ENCODE results near the gene MPG. TPM values are rescaled to one million over a fixed set of nuclear protein-coding genes. Genes with fewer than 3 reads are reported as not detected.
A peak's percentile ranks its signal among the peaks of the same experiment; 100 is the strongest.

Gene MPG
- polyA plus RNA-seq, 1 experiment = 117 TPM

- ChIA-PET CTCF (interaction anchor here (1.5 to 5.9 kb wide), 6 partner anchors 8 to 257 kb away, joined by 3 to 67 read pairs (median 47); no protein-coding TSS in a partner anchor), POLR2A (no interaction called here)
- no peak for DNase-seq (ENCODE audit: low read depth)
- Histone ChIP-seq H3K27me3 (ENCODE audit: control insufficient read depth, insufficient read depth, low read length) (no peaks in the 10 kb centered on the region), H3K4me3 (ENCODE audit: low read depth, low read length) (no peak overlapping the region), H3K36me3 (ENCODE audit: control insufficient read depth, insufficient read depth, low read length) (peaks cover 23% of the 10 kb centered on the region)
- TF ChIP-seq CTCF (IDR thresholded peaks at IDR 0.05; ENCODE audit: insufficient read depth, low read depth, low read length) = no peak
These were observed 27.5 kb downstream of the MPG start for GRCh38 chr16:105521-105920.

- Histone ChIP-seq H3K27me3 (ENCODE audit: control insufficient read depth, insufficient read depth, low read length) (no peaks in the 10 kb centered on the region), H3K36me3 (ENCODE audit: control insufficient read depth, insufficient read depth, low read length) (peaks cover 21% of the 10 kb centered on the region), H3K4me3 (ENCODE audit: low read depth, low read length) (no peak overlapping the region)
- ChIA-PET POLR2A (no interaction called here), CTCF (interaction anchor here (0.7 to 5.9 kb wide), 36 partner anchors 8 to 1285 kb away, joined by 3 to 67 read pairs (median 4); partner anchors contain the start of genes AXIN1, DECR2 and RHBDF1)
- no peak for DNase-seq (ENCODE audit: low read depth)
- peak; percentile 82 for TF ChIP-seq CTCF (IDR thresholded peaks at IDR 0.05; ENCODE audit: insufficient read depth, low read depth, low read length)
These were observed 28.7 kb downstream of the MPG start for GRCh38 chr16:106623-107324.

GRCh38 chr16:112153-112840, 34.3 kb downstream of the MPG start:
- CTCF ChIA-PET = interaction anchor here (0.9 kb wide), 1 partner anchor 25 kb away, joined by 3 read pairs; no protein-coding TSS in a partner anchor
- DNase-seq (ENCODE audit: low read depth) = no peak
- no peak for TF ChIP-seq CTCF (IDR thresholded peaks at IDR 0.05; ENCODE audit: insufficient read depth, low read depth, low read length)
- Histone ChIP-seq H3K4me3 (ENCODE audit: low read depth, low read length) (no peak overlapping the region), H3K27me3 (ENCODE audit: control insufficient read depth, insufficient read depth, low read length) (no peaks in the 10 kb centered on the region), H3K36me3 (ENCODE audit: control insufficient read depth, insufficient read depth, low read length) (peaks cover 7% of the 10 kb centered on the region)
- POLR2A ChIA-PET = no interaction called here

- POLR2A ChIA-PET = no interaction called here
- no peak for DNase-seq (ENCODE audit: low read depth)
- Histone ChIP-seq H3K27me3 (ENCODE audit: control insufficient read depth, insufficient read depth, low read length) (no peaks in the 10 kb centered on the region), H3K4me3 (ENCODE audit: low read depth, low read length) (no peak overlapping the region), H3K36me3 (ENCODE audit: control insufficient read depth, insufficient read depth, low read length) (peaks cover 6% of the 10 kb centered on the region)
- CTCF ChIA-PET = interaction anchor here (0.6 to 1.7 kb wide), 2 partner anchors 8 to 57 kb away, joined by 3 to 7 read pairs; no protein-coding TSS in a partner anchor
- TF ChIP-seq CTCF (IDR thresholded peaks at IDR 0.05; ENCODE audit: insufficient read depth, low read depth, low read length) = no peak
These were observed 36.3 kb downstream of the MPG start for GRCh38 chr16:114327-114726.

GRCh38 chr16:116015-116414, 38.0 kb downstream of the MPG start:
- no peaks in the 10 kb centered on the region for H3K27me3 ChIP-seq (ENCODE audit: control insufficient read depth, insufficient read depth, low read length)
- no peak for DNase-seq (ENCODE audit: low read depth)
- ChIA-PET CTCF (interaction anchor here (1.0 to 2.9 kb wide), 6 partner anchors 9 to 246 kb away, joined by 3 to 16 read pairs (median 10); no protein-coding TSS in a partner anchor), POLR2A (interaction anchor here (0.6 kb wide), 1 partner anchor 65 kb away, joined by 11 read pairs; no protein-coding TSS in a partner anchor)
- TF ChIP-seq CTCF (IDR thresholded peaks at IDR 0.05; ENCODE audit: insufficient read depth, low read depth, low read length) = no peak
- peaks cover 8% of the 10 kb centered on the region for H3K36me3 ChIP-seq (ENCODE audit: control insufficient read depth, insufficient read depth, low read length)
- no peak overlapping the region for H3K4me3 ChIP-seq (ENCODE audit: low read depth, low read length)

Data from BJ (cell line).